GM23248 (cell line): ENCODE data around the gene SNX24.

ENCODE experiments used
- EZH2 ChIP-seq: fragments of 200-600 bp; sonication (generic); IDR thresholded peaks from 2 replicates; pipeline ENCODE4 v1.6.1; 2018; ENCODE audit warnings: antibody characterized with exemption, mild to moderate bottlenecking; ENCODE audit not compliant: insufficient read depth, poor library complexity, severe bottlenecking
- EZH2phosphoT487 ChIP-seq: fragments of 200-600 bp; sonication (generic); IDR thresholded peaks from 2 replicates; pipeline ENCODE4 v1.6.1; 2018; ENCODE audit warnings: antibody characterized with exemption, moderate library complexity, mild to moderate bottlenecking, low read depth; ENCODE audit not compliant: insufficient read depth

- no peak for TF ChIP-seq EZH2
- no peak for TF ChIP-seq EZH2phosphoT487
Measured at GRCh38 chr5:122929001-122929400, 83.6 kb downstream of the SNX24 start.
